Measurements from ENCODE around the gene TYW5.

DNA sequence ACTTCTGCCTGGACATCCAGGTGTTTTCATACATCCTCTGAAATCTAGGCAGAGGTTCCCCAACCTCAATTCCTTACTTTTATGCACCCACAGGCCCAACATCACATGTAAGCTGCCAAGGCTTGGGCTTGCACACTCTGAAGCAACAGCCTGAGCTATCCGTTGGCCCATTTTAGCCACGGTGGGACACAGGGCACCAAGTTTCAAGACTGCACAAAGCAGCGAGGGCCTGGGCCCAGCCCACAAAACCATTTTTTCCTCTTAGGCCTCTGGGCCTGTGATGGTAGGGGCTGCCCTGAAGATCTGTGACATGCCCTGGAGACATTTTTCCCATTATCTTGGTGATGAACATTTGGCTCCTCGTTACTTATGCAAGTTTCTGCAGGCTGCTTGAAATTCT, 38.3 kb downstream of the TYW5 start:
- TF ChIP-seq SIN3A (IDR thresholded peaks at IDR 0.05; ENCODE audit: borderline replicate concordance, insufficient read depth, low read length) (no peak), POLR2AphosphoS5 (IDR thresholded peaks at IDR 0.05; ENCODE audit: low read depth, low read length) (no peak), TAF1 (IDR thresholded peaks at IDR 0.05; ENCODE audit: borderline replicate concordance, insufficient read depth, low read length) (no peak)
